ENCODE data around the gene TOB2.

TOB2 gene, protein sequence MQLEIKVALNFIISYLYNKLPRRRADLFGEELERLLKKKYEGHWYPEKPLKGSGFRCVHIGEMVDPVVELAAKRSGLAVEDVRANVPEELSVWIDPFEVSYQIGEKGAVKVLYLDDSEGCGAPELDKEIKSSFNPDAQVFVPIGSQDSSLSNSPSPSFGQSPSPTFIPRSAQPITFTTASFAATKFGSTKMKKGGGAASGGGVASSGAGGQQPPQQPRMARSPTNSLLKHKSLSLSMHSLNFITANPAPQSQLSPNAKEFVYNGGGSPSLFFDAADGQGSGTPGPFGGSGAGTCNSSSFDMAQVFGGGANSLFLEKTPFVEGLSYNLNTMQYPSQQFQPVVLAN

GRCh38 chr22:41446639-41447434, at the start of gene TOB2:
Gene TOB2, minus strand, starts transcription at chr22:41446801. Its CDS starts 9,456 bp downstream, at chr22:41437345.
- H3K4me3 ChIP-seq: peak within 1 kb of the TSS; percentile 81 to 99 (median 97)
- peak within 1 kb of the TSS; percentile 90 to 100 (median 99) for H3K27ac ChIP-seq

- H3K27ac ChIP-seq: peak overlapping the region in 1 of 21 experiments; percentile 46
Measured at GRCh38 chr22:41491374-41492100, 44.9 kb upstream of the TOB2 start.

GRCh38 chr22:41488596-41489385, 42.2 kb upstream of the TOB2 start:
- H3K27ac ChIP-seq: no peak overlapping the region
- H3K4me3 ChIP-seq: no peak overlapping the region

More at GRCh38 chr22:41491374-41492100, 44.9 kb upstream of the TOB2 start:
- H3K4me3 ChIP-seq: no peak overlapping the region

DNA sequence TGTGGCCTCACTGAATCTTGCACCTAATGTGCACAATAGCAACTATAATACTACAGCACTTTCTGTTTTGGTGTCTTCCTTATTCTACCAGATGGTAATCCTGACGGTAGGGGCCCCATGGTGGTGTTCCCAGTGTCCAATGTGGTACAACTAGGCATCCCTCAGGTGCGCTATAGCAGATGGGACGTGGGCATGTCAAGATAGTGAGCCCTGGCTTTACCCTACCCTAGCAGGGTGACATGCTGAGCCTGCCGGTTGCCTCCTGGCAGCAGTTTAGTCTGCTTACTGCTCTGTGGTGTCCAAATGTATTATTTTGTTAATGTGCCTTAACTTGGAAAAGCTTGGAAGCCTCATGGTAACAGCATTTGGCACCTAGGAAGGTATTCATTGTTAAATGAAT, 41.5 kb upstream of the TOB2 start:
- Histone ChIP-seq H3K27ac (peak overlapping the region in 1 of 21 experiments; percentile 0), H3K4me3 (no peak overlapping the region)

GRCh38 chr22:41487037-41487935, 40.7 kb upstream of the TOB2 start:
- Histone ChIP-seq H3K27ac (no peak overlapping the region), H3K4me3 (no peak overlapping the region)

GRCh38 chr22:41485033-41485432, 38.4 kb upstream of the TOB2 start:
- Histone ChIP-seq H3K27ac (no peak overlapping the region), H3K4me3 (no peak overlapping the region)

- Histone ChIP-seq H3K27ac (peak overlapping the region in 14 of 21 experiments; percentile 4 to 73 (median 50)), H3K4me3 (no peak overlapping the region)
Measured at GRCh38 chr22:41482319-41482935, 35.8 kb upstream of the TOB2 start.

DNA sequence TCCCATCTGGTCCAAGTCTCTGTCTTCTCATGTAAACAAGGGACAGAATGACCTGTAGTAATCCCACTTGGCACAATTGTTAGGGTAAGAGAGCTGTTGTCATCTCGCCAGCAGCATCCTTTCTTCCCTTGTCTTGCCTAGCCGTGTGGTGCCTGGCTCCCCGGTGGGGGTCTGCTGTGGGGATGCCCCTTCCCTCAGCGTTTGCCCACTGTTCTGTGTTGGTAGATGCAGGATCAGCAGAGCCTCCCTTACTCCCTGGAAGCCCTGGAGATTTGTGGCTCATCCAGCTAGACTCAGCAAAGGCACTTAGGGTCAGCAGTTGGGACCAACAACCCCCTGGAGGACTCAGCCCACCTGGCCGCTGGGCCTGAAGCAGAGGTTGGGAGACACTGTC, 35.3 kb upstream of the TOB2 start:
- Histone ChIP-seq H3K4me3 (no peak overlapping the region), H3K27ac (peak overlapping the region in 13 of 21 experiments; percentile 0 to 73 (median 39))

GRCh38 chr22:41481131-41481830, 34.7 kb upstream of the TOB2 start:
- H3K27ac ChIP-seq: peak overlapping the region in 8 of 21 experiments; percentile 2 to 54 (median 17)
- H3K4me3 ChIP-seq: no peak overlapping the region

DNA sequence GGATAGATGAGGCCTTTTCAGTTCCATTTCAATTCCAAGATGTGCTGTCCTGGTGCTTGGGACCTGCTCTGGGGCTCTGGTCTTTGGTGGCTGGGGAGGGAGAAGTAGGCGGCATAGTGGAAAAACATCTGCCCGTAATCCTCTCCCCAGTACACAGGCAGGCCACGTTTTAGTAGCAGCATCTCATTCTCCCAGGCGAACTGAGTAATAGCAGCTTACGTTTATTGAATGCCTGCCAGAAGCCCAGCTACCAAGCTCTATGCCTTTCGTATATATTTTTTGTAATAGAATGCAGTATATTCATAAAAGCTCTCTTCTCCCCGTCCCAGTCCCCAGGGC, 33.8 kb upstream of the TOB2 start:
- Histone ChIP-seq H3K4me3 (no peak overlapping the region), H3K27ac (peak overlapping the region in 5 of 21 experiments; percentile 2 to 46 (median 31))

DNA sequence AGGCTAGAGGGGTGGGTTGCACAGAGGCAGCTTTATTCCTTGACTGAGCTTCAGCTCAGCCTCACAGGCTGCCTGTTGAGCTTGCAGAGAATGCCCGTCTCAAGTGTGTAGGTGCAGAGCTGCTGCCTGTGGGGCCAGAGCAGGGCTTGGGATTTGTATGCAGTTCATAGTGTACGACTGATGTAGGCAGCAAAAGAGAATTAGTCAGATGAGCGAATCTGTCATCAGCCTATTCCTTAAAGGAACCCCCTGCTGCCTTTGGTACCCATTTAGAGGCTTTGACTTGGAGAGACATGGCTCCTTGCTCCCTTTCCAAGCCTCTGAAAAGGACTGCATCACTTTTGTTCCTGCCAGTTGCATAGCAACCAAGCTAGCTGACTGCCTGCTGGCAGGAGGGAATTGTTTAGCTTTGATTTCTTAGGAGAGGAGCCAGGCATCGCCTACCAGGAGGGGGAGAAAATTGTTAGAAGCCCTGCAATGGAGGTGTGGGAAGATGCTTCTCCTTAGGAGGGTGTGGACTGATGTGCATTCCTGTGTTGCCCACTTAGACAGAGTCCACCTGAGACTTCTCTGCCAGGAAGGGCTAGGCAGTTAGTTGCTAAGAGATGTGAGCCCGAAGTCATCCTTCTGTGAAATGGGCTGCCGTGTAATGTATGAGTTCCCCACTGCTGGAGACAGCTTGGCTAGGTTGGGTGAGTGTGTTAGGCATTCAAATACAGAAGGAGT, 33.2 kb upstream of the TOB2 start:
- no peak overlapping the region for H3K4me3 ChIP-seq
- peak overlapping the region in 8 of 21 experiments; percentile 23 to 53 (median 30) for H3K27ac ChIP-seq

GRCh38 chr22:41478891-41479521, 32.4 kb upstream of the TOB2 start:
- Histone ChIP-seq H3K4me3 (no peak overlapping the region), H3K27ac (peak overlapping the region in 7 of 21 experiments; percentile 23 to 53 (median 29))

- Histone ChIP-seq H3K27ac (peak overlapping the region in 4 of 21 experiments; percentile 26 to 46 (median 30)), H3K4me3 (no peak overlapping the region)
Measured at GRCh38 chr22:41478473-41478872, 31.9 kb upstream of the TOB2 start.

DNA sequence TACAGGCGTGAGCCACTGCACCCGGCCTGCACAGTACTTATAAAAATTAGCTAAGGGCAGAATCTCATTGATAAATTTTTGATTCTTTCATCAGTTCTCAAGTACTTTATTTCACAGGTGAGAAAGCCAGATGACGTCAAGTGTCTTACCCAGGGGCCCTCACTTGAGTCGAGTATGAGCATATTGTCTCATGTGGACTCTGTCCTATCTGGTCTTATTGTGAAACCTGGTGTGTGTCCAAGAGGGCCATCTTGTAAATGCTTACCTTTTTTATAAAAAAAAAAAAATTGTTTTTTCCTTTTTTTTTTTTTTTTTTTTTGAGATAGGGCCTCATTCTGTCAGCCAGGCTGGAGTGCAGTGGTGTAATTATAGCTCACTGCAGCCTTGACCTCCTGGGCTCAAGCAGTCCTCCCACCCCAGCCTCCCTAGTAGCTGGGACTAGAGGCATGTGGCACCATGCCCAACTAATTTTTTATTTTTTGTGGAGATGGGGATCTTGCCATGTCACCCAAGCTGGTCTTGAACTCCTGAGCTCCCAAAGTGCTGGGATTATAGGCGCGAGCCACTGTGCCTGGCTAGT, 28.4 kb upstream of the TOB2 start:
- Histone ChIP-seq H3K4me3 (no peak overlapping the region), H3K27ac (no peak overlapping the region)

- no peak overlapping the region for H3K27ac ChIP-seq
Measured at GRCh38 chr22:41471568-41471967, 25.0 kb upstream of the TOB2 start.

GRCh38 chr22:41470886-41471285, 24.3 kb upstream of the TOB2 start:
- peak overlapping the region in 1 of 21 experiments; percentile 24 for H3K27ac ChIP-seq
- H3K4me3 ChIP-seq: no peak overlapping the region

More at GRCh38 chr22:41471568-41471967, 25.0 kb upstream of the TOB2 start:
- no peak overlapping the region for H3K4me3 ChIP-seq
